GM12892 (cell line): ENCODE measurements around the gene ZIC4.

Experiments used
- POLR2AphosphoS5 ChIP-seq: IDR thresholded peaks from 2 replicates; pipeline ENCODE4 v1.6.1; 2011; ENCODE audit warnings: low read depth, low read length, control low read depth
- TAF1 ChIP-seq: IDR thresholded peaks from 2 replicates; pipeline ENCODE4 v1.6.1; 2011; ENCODE audit warnings: low read depth, mild to moderate bottlenecking, control low read depth, low read length, borderline replicate concordance

DNA sequence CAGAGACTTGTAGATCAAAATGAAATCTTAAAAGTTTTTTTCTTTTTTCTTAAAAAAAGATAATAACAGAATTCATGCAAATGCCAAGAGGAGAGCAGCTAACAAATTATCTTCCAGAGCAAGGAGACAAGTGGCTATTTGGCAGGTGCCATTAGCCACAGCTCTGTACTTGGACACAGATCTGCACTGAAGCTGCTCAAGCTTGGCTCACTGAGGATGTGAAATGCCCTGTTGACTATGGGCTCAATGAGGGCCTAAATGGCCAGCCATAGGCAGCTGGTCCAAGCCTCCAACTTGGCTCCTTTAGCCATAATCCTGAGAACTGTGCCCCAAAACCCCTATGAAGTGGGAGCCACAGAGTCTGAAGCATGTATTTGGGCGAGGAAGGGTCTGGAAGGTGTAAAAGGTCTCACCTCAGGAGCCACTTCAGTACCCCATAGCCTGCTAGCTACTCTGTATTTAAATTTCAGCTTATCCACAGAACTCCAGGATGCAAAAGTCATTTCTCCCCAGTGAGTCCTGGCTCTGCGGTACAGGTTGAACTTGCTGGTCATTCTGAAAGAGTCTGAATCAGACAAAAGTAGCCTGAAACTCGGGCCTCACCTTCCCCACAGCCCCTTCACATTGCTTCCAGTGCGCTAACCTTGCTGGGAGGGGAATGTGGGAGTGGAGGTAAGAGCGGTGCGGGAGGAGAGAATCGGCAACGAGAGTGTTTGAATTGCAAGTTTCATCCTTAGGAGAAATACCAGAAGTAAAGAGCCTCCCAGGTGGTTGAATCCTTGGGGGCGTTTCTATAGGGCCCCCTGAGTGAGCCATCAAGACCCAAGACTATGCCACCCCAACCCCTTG, 48.0 kb downstream of the ZIC4 start:
- TF ChIP-seq POLR2AphosphoS5 (no peak), TAF1 (no peak)
